Measurements from ENCODE around the gene TNFRSF17. TPM values are rescaled to one million over a fixed set of nuclear protein-coding genes. Genes with fewer than 3 reads are reported as not detected.

Gene TNFRSF17
- total RNA-seq, 1 donor from 2014 or later, result not detected

DNA sequence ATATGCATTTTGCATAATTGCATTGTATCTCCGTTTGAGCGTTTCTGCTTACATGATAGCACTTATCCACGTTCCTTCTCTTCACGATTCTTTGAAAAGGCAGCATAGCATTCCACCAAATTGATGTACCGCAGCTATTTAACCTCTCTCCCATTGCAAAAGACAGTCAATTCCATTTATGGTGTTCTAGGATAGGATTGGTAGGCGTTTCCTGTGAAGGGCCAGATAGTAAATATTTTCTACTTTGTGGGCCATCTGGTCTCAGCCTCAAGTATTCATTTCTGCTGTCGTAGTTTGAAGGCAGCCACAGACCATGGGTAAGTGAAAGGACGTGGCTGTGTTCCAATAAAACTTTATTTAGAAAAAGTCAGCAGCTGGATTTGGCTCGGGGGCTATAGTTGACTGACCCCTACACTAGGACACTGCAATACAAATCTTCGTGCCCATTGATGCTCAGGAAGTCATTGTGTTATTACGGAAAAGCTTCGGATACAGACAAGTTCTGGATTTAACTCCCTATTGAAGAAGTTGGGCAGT lies 21.6 kb downstream of the TNFRSF17 start:
- no peaks in the 10 kb centered on the region for H3K27me3 Mint-ChIP-seq (ENCODE audit: low read depth)
- no peak for DNase-seq (ENCODE audit: low spot score)
- H3K27ac Mint-ChIP-seq (ENCODE audit: unreplicated experiment), result no peak overlapping the region
- H3K4me1 Mint-ChIP-seq (ENCODE audit: low read depth), result peaks cover 5% of the 10 kb centered on the region
- H3K36me3 Mint-ChIP-seq (ENCODE audit: low read depth), result no peaks in the 10 kb centered on the region
- TF ChIP-seq, protein P1, sequence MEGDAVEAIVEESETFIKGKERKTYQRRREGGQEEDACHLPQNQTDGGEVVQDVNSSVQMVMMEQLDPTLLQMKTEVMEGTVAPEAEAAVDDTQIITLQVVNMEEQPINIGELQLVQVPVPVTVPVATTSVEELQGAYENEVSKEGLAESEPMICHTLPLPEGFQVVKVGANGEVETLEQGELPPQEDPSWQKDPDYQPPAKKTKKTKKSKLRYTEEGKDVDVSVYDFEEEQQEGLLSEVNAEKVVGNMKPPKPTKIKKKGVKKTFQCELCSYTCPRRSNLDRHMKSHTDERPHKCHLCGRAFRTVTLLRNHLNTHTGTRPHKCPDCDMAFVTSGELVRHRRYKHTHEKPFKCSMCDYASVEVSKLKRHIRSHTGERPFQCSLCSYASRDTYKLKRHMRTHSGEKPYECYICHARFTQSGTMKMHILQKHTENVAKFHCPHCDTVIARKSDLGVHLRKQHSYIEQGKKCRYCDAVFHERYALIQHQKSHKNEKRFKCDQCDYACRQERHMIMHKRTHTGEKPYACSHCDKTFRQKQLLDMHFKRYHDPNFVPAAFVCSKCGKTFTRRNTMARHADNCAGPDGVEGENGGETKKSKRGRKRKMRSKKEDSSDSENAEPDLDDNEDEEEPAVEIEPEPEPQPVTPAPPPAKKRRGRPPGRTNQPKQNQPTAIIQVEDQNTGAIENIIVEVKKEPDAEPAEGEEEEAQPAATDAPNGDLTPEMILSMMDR (IDR thresholded peaks at IDR 0.05), result no peak
- H3K9me3 Mint-ChIP-seq (ENCODE audit: low read depth), result no peaks in the 10 kb centered on the region
- no peak overlapping the region for H3K4me3 Mint-ChIP-seq (ENCODE audit: unreplicated experiment)

DNA sequence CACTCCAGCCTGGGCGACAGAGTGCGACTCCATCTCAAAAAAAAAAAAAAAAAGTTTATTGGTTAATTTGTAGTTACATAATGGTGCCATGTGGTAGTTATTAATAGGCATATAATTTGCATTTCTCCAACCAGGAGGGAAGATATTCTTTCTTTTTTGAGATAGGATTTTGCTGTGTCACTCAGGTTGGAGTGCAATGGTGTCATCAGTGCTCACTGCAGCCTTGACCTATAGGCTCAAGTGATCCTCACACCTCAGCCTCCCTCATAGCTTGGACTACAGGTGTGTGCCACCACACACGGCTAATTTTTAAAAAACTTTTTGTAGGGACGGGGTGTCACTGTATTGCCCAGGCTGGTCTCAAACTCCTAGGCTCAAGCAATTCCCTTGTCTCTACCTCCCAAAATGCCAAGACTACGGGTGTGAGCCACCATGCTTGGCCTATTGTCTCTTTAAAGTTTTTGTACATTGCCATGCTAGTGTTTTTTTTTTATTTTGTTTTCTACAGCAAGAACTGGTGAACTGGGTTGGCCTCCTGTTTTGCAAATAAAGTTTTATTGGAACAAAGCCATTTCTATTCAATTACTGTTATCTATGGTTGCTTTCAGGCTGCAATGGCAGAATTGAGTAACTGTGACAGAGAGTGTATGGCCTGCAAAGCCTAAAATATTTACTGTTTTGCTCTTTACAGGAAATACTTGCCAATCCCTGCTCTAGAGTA lies 23.4 kb downstream of the TNFRSF17 start:
- H3K27ac Mint-ChIP-seq (ENCODE audit: unreplicated experiment), result no peak overlapping the region
- DNase-seq (ENCODE audit: low spot score), result no peak
- H3K36me3 Mint-ChIP-seq (ENCODE audit: low read depth), result no peaks in the 10 kb centered on the region
- no peaks in the 10 kb centered on the region for H3K4me1 Mint-ChIP-seq (ENCODE audit: low read depth)
- no peak overlapping the region for H3K4me3 Mint-ChIP-seq (ENCODE audit: unreplicated experiment)
- TF ChIP-seq, protein P1 (IDR thresholded peaks at IDR 0.05), result no peak
- H3K9me3 Mint-ChIP-seq (ENCODE audit: low read depth), result no peaks in the 10 kb centered on the region
- no peaks in the 10 kb centered on the region for H3K27me3 Mint-ChIP-seq (ENCODE audit: low read depth)

DNA sequence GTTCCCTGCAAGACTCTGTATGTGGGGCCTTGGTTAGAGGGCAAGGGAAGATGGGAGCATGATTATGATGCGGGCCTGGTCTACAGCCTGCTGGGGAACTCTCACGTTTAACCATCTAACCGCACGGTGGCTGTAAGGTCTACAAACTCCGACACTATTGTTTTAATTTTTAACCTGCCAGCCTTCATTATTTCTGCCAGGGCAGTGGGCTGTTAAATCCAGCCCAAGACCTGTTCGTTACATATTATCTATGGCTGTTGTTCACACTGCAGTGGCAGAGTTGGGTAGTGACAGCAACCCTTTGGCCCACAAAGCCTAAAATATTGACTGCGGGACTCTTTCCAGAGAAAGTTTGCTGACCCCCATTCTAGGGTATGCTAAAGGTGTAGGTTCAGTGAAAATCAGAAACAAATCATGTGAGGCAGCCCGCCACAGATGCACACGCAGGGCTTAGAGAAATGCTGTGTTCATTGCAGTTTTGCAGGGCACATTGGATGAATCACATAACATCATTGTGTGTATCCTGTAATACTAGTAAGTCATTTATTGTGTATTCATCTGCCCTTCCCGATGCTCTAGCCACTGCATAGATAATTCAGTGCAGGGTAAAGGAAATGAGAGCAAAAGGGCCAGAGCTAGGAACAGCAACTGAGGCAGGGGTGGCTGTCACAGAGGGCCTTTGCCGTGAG lies 25.8 kb downstream of the TNFRSF17 start:
- Mint-ChIP-seq H3K4me1 (ENCODE audit: low read depth) (no peaks in the 10 kb centered on the region), H3K27me3 (ENCODE audit: low read depth) (no peaks in the 10 kb centered on the region), H3K9me3 (ENCODE audit: low read depth) (no peaks in the 10 kb centered on the region), H3K27ac (ENCODE audit: unreplicated experiment) (no peak overlapping the region), H3K36me3 (ENCODE audit: low read depth) (no peaks in the 10 kb centered on the region), H3K4me3 (ENCODE audit: unreplicated experiment) (no peak overlapping the region)
- DNase-seq (ENCODE audit: low spot score), result no peak
- TF ChIP-seq, protein P1 (IDR thresholded peaks at IDR 0.05), result no peak

DNA sequence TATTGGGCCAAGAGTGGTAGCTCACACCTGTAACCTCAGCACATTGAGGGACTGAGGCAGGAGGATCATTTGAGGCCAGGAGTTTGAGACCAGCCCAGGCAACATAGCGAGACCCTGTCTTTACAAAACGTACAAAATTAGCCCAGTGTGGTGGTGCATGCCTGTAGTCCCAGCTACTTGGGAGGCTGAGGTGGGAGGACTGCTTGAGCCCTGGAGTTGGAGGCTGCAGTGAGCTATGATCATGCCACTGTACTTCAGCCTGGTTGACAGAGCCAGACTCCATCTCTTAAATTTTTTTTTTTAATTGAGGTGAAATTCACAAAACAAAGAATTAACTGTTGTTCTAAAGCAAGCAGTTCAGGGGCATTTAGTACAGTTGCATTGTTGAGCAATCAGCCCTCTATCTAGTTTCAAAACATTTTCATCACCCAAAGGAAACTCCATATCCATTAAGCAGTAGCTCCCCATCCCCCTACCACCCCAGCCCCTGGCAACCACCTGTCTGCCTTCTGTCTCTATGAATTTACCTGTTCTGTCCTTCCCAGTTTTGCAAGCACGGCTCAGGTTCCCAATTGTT lies 27.1 kb downstream of the TNFRSF17 start:
- Mint-ChIP-seq H3K27ac (ENCODE audit: unreplicated experiment) (no peak overlapping the region), H3K4me3 (ENCODE audit: unreplicated experiment) (no peak overlapping the region), H3K36me3 (ENCODE audit: low read depth) (no peaks in the 10 kb centered on the region), H3K4me1 (ENCODE audit: low read depth) (peaks cover 5% of the 10 kb centered on the region), H3K9me3 (ENCODE audit: low read depth) (no peaks in the 10 kb centered on the region), H3K27me3 (ENCODE audit: low read depth) (no peaks in the 10 kb centered on the region)
- DNase-seq (ENCODE audit: low spot score), result no peak
- TF ChIP-seq, protein P1 (IDR thresholded peaks at IDR 0.05), result no peak

Data from chondrocyte (in vitro differentiated cells).